Activated CD4-positive, CD25-positive, alpha-beta regulatory T cell treated with anti-CD3 and anti-CD28 coated beads, Interleukin-2, amount 50 U/mL, for 72 hours (primary cell): Measurements from ENCODE around the gene STUB1.
A peak's percentile ranks its signal among the peaks of the same experiment; 100 is the strongest.

Experiments
- DNase-seq: peaks from one replicate; pipeline ENCODE4 v3.0.0; 2021

STUB1 gene

DNA sequence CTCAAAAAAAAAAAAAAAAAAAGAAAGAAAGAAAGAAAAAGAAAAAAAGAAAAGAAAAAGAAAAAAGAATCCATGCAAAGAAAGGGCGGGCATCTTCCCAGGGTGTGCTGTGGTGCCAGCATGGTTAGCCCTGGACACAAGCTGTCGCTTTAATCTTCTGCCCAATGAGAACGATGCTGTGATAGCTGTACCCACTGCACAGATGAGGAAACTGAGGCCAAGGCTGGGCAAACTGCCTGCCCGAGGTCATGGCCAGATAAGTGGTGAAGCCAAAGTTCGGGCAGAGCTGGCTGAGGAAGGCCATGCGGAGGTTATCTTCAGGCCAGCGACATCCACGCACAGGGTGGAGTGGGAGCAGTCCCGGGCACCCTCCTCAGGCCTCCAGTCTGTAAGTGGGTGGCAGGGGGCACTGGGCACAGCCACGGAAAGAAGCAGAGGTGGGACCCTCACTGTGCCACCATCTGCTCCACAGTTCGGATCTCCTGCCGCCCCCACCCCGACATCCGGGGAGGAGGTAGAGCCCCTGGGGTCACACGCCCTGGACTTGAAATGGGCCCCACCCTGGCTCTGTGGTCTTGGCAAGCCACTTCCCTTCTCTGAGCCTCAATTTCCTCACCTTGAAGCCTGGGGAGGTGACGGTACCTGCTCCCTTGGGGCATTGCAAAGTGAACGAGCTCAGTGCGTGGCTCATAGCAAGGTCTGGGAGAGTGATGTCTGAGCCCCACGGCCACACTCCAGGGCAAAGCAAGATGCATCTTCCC, 18.9 kb downstream of the STUB1 start:
- no peak for DNase-seq

DNA sequence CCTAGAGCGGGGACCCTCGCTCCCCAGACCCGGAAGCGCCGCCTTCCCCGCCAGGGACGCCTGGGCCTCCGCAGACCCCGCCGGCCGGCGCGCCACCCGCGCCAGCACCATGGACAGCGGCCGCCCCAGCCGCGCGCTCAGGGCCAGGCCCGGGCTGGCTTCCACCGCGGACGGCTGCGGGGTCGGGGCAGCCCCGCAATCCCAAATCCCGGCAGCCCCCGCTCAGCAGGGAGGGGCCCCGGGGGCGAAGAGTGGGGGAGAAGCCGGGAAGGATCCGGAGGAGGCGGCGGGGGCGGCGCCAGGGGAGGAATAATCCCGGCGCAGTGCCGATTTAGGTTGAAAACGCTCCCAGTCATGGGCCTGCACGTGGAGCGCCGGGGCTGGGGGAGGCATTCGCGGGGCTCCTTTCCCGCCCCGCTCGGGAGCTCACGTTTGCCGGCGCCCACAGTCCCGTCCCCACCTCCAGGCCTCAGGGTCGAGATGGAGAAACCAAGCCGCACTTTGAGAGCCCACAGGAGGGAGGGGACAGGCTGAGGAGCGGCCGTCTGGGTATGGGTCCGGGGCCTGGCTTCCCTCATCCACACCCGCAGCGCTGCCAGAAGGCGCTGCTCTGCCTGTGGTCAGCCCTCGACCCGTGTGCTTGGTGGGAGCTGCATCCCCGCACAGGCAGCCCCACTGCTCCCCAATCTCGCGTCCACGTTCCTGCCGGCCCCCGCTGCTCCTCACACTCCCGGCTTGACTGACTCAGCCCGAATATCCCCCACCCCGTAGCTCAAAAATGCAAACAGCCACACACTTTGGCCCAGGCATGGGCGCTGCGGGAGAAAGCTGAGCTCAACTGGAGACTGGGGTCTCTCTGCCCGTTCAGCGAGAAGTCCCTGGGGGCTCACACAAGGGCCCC, 20.7 kb downstream of the STUB1 start:
- no peak for DNase-seq

DNA sequence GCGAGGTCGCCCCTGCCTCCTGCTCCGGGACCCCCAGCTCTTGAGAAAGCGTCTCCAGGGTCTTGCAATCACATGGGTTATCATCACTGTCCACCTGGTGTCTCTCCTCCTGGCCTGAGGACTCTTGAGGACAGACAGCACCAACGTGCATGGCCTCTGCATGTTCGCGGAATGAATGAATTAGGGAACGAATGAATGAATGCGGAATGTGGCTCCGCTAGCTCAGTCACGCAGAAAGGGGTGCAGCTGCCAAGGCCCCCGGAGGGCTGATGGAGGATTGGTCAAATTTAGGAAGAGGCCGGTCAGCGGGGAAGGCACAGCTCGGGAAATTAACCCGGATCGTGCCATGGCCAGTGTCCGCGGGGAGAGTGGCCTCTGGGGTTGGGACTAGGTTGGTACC, 22.1 kb downstream of the STUB1 start:
- no peak for DNase-seq

DNA sequence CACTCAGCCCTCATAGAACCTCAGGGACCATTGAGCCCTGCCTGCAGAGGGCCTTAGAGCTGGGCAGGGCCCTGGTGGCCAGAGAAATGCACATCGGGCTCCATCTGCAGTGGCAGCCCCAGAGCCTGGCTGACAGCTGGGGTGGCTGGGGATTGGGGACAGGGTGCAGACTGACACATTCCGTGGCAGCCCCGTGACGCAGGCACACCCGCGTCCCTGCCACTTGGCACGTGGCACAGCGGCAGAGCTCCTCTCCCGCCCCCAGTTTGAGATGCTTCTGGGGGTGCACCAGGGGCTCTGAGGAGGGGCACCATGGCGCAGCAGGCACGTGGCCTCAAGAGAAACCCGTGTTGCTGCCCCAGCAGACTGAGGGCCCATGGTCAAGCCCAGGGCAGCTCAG, 23.2 kb downstream of the STUB1 start:
- DNase-seq: no peak

DNA sequence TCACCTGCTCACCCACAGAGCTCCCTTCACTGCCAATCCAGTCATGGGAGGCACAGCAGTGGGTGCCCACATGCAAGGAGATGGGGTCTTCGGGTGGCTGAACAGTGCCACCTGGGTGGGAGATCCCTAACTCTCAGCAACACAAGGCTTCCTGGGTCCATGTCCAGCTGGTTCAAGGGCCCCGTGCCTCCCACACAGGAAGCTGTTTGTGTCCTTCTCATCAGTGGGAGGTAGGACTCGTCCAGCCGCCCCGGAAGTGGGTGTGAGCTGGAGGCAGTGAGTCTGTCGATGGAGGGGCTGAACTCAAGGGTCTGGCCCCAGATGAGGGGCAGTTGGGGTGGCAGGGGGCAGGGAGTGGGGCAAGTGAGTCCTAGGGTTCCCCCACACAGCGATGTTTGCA, 23.8 kb downstream of the STUB1 start:
- no peak for DNase-seq

DNA sequence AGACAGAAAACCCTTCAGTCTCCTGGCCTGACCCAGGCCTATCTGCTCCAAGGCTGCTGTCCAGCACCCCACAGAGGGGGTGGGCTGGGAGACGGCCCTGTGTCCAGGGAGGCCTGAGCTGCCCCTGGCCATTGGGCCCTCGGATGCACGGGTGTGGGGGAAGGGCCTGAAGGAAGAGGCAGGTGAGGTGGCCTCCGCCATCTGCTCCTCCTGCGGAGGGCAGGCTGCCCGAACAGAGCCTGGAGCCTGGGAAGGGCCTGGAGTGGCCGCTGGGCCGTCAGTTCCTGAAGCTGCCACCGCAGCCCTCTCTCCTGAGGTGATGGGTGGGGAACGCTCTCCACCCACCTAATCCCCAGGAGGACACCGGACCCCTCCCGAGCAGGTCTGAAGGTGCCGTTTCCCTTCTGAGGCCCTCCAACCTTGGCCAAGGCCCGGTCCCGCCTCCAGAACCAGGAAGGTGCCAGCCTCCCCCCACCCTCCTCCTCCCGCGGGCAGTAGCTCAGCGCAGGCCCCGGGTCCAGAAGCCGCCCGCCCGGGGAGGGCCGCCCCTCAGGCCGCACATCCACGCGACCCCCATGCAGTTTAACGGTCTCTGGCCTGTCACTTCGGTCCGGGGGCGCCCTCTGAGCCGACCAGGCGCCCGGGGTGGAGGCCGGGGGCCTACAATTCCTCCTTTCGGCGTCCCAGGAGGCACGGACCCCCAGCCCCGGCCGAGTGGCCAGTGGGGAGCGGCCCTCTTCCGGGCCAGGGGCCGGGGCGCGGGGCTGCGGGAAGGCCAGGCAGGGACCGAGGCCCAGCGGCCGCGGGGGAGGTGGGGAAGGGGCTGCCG, 24.6 kb downstream of the STUB1 start:
- no peak for DNase-seq

DNA sequence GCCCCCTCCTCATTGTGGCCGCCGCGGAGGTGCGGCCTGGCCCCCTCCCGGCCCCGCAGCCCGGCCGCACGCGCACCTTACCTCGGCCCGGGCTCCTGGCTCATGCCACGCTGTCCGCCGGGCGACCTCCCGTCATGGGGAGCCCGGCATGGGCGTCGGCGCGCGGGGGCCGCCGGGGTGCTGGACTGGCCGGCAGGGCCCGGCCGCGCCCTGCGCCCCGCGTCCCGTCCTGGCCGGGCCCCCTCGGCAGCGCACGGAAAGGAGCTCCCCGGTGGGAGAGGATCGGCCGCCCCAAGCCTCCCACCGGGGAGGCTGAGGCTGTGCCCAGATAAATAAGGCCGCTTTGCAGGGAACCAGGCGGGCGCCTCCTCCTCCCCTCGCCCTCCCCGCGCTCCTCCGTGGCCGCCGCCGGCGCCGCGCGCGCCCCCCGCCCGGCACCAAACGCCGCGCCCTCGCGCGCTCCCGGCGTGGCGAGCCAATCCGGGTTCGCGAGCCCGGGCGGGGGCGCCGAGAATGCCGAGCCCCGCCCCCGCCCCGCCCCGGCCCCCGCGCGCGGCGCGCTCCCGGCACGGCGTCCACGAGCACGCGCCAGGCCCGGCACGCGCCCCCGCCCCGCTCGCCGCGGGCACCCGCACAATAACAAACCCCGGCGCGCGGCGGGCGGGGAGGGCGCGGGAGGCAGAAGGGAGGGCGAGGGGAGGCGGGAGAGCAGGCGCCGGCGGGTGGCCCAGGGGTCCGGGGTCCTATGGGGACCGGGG, 25.4 kb downstream of the STUB1 start, which contains the start of gene FBXL16:
FBXL16 (minus strand) TSS at position 371 of the 758 bp plus-strand sequence. CDS start 8,396 bp downstream, outside the sequence.
- DNase-seq: no peak

DNA sequence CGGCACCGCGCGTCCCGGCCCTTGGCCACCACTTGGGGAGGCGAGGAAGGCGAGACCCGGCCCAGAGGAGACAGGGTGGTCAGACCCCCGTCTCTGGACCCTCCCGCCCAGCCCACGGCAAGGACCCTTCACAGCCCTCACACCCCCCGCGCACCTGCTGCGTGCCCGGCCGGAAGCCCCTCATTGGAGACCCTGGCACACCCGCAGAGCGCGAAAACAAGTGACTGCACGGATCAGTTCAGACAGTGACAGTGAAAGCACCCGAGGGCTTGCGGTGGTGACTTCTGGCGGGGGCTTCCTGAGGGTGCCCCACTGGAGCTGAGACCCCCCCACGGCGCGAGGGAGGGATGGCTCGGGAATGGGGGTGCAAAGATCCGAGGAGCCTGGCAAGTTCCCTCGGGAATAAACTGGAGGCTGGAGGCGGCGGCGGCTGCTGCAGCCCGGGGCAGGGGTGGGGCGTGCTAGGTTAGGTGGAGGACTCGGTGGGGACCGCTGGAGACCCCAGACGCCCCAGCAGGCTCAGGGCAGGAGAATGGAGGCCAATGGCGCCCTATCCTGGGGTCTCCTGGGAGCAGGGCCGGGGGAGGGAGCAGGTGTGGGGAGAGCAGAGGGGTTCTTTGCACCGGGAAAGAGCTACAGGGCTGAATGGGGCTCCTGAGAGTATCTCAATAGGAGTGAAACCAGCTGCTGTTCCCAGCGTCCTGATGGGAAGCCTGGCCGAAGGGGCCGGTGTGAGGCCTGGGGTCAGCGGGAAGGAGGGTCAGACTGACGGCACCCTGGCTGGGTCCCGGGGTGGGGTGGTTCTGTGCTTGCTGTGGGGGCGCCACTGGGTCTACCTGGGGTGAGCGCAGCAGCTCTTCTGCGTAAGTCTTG, 26.2 kb downstream of the STUB1 start:
- no peak for DNase-seq

DNA sequence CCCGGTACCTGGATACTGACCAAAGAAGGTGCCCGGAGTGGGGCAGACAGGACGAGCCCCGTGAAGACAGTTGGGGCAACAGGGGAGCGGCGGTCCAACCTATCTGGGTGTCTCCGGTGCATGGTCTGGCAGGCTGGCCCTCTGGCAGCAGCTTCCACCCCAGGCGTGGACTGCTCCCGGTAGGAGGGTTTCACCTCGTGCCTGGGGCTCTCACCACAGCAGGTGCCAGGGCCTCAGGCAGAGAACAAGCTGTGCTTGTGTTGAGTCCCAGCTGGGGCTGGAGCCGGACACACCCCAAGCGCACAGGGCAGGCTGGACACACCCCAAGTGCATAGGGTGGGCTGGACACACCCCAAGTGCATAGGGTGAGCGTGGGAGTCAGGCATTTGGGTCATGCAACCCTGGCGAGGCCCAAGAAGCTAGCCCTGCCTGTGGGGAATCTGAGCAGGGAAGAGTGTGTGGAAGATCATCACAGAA, 26.9 kb downstream of the STUB1 start:
- no peak for DNase-seq

DNA sequence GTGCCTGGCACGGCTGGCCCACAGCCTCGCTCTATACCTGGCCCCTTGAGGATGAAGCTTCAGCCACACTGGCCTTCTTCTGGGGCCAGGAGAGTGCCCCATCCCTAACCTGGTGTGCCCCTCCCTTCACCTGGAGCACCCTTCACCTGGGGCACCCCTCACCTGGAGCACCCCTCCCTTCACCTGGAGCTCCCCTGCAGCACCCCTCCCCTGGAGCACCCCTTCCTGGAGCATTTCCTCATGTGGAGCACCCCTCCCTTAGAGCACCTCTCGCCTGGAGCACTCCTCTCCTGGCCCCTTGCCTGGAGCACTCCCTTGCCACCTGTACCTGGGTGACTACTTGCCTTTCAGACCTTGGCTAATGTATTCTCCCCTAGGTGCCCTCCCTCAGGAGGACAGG, 27.8 kb downstream of the STUB1 start:
- no peak for DNase-seq

DNA sequence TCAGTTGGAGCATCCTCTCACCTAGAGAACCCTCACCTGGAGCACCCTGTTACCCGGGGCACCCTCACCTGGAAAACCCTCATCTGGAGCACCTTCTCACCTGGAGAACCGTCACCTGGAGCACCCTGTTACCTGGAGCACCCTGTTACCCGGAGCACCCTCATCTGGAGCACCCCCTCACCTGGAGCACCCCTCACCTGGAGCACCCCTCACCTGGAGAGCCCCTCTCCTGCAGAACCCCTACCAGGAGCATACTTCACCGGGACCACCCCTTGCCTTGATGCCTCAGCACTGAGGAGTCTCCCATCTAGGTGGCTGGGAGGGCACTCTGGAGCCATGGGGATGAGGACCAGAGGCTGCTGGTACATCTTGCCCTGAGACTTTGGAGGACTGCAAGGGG, 28.7 kb downstream of the STUB1 start:
- no peak for DNase-seq

DNA sequence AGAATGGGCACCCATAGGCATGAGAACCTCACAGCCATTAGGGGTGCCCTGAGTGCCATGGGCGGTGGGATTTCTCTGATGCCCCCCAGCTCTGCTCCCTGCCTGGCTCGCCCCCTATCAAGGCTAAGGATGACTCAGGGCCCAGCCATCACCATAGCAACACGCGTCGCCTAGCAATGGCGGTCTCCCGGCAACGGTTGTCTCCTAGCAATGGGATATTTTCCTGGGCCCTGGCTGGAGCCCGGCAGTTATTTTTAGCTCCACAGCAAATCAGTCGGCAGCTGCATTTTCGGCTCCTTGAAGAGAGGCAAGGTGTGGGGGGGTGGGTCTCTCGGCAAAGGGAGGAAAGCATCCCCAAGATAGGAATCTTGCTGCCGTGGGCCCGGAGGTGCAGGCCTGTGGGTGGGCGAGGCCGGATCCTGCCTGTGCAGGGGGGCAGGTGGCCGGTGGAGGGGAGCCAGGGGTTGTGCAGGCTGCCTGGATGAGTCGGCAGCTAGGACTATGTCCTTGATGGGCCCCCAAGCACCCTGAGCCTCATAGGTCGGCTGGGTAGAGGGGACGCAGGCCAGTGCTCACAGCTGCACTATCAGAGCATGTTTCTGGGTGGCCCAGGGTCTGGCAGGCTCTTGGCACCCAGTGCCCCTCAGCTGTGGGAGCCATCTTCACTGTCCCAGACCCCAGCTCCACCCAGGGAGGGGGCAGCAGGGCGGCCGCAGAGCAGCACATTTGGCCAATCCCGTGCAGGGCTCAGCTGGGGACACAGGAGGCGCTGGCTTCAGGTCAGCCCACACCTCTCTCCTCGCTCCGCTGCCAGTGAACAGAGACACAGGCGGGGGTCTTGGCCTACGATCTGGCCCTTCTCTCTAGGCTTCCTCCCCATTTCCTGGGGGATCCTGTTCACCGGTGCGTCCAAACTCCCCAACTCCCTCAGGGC, 29.6 kb downstream of the STUB1 start:
- DNase-seq: no peak

DNA sequence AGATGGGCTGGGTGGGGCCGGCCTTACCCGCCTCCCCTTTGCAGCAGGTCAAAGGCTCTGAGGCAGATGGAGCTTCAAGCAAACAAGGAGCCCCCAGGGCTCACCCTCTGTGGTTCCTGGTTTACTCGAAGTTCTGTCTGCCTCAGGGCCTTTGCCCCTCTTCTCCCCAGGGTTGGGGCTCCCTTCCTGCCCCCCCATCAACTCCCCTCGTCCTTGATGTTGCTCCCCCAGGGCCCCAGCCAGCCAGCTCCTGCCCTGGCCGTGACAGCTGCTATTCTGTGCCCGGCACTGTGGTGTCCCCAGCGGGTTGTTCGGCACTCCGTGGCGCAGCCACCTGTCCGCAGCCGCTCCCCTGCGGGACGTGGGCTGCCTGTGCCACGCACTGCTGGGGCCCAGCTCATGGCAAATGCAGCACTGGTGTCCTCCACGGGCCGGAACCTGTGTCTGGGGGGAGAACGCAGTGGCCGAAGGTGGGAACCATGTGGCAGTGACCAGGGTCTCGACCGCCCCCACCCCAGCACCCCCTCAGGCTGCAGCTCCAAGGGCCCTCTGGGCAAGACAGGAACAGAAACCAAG, 30.4 kb downstream of the STUB1 start:
- no peak for DNase-seq

DNA sequence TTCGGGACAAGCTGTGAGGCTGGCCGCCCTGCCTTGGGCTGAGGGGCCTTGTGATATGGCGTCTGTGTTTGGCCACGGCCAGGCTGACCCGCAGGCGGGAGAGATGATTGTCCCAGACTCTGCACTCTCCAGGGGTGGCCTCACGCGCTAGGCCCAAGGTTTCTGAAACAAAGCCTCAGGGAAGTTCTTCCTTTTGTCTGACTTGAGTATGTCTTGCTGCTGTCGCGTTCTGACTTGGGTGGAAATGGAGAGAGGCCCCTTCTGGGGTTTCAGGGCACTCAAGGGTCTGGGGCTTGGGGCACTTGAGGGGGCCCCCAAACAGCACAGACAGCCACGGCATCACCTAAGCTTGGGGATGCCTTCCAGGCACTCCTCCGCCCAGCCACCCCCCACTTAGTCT, 30.9 kb downstream of the STUB1 start:
- no peak for DNase-seq

DNA sequence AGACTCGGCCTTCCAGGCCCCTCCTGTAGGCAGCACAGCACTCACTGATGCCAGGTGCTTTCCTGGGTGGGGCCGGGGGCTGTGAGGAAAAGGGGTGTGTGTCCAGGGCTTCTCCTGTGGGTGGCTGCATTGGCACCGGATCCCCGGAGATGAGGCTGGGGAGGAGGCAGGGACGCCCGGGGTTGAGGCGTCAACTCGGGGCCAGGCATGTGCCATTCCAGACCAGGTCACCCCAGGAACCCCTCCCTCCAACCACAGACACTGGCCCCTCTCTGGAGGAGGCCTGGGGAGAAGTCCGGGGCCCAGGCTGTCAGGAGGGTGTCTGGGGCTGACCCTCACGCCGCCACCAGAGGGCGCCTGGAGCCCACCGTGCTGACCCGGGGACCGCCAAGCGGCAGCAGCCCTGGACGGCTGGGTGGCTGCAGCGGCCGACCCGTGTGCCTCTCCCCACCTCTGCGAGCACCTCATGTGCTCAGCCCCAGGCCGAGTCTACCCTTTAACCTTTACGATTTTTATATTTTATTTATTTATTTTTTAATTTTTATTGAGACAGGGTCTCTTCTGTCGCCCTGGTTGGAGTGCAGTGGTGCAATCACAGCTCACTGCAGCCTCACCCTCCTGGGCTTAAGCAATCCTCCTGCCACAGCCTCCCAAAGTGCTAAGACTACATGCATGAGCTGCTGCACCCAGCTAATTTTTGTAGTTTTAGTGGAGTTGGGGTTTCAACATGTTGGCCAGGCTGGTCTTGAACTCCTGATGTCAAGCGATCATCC, 31.5 kb downstream of the STUB1 start:
- peak; percentile 84 for DNase-seq

DNA sequence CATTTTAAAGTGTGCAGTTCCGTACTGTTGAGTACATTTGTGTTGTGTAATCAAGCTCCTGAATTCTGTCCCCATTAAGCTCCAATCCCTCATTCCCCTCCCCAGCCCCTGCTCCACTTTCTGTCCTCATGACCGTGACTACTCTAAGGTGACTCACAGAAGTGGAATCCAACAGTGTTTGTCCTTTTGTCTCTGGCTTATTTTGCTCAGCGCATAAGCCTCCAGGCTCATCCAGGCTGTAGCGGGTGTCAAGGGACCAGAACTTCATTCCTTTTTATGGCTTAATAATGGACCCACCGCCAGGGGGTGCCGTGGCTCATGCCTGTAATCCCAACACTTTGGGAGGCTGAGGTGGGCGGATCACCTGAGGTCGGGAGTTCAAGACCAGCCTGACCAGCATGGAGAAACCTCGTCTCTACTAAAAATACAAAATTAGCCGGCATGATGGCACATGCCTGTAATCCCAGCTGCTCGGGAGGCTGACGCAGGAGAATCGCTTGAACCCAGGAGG, 32.6 kb downstream of the STUB1 start:
- DNase-seq: peak; percentile 57

DNA sequence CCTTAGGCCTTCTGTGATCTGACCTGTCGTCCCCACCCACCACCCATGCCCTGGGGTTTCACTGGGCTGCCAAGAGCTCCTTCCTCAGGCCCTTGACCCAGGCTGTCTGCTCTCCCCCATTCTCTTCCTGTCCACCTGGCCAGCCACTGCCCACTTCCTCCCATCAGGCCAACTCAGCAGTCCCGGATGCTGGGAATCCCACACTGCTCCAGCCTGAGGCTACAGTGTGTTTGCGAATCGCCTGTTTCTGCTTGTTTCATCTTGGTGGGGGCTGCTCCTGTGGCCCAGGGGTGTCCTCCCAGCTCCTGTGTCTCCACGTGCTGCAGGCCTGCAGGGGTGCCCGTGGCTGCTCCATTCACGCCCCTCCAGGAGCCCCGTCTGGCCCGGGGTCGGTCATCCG, 33.9 kb downstream of the STUB1 start:
- no peak for DNase-seq
